HepG2 (cell line): ENCODE results near the gene TSHZ2. TPM values are rescaled to one million over a fixed set of nuclear protein-coding genes. Genes with fewer than 3 reads are reported as not detected.

Experiments
- ATAC-seq: fragments of 200-7000 bp; cut with Tn5 transposase; 3 replicates; pipeline ENCODE4 v1.9.1; 2020; ENCODE audit warnings: mild to moderate bottlenecking, moderate library complexity
- BruUV-seq: library from RNA; stranded (reverse); fragments of 400-500 nt; replicated peaks from 2 replicates; lab custom pipeline; 2021; lab: Mats Ljungman, UMichigan
- CTCF ChIA-PET: fragments of 300-600 bp; formaldehyde crosslinking; extraction: SDS; loops from one replicate; lab custom pipeline; 2021; ENCODE audit warnings: low total read pairs, inconsistent platforms, low intra/inter-chr PET ratio; lab: Yijun Ruan, JAX
- POLR2A ChIA-PET: fragments of 350-600 bp; sonication (Branson Sonifier 250); formaldehyde crosslinking; loops from one replicate; lab custom pipeline; 2020; ENCODE audit warnings: antibody characterized with exemption, inconsistent platforms; lab: Yijun Ruan, JAX
- DNase-seq: peaks from one replicate; pipeline ENCODE4 v3.0.0-alpha.2; 2015; ENCODE audit warnings: low spot score
- FAIRE-seq: peaks from 3 replicates; lab custom pipeline; 2011; peaks lifted over from hg19 to GRCh38; lab: Jason Lieb, UNC
- H2AFZ ChIP-seq: one replicate; pipeline ENCODE4 v1.6.1; 2011; ENCODE audit warnings: low read length, inconsistent platforms
- H3K27ac ChIP-seq: fragments of 300-600 bp; 3 replicates; pipeline ENCODE4 v1.8.0; 2011; ENCODE audit warnings: mixed run types, mild to moderate bottlenecking, mixed read lengths, low read length, inconsistent platforms; ENCODE audit not compliant: insufficient read depth; ENCODE audit errors: extremely low read length
- H3K27me3 ChIP-seq, 2 experiments: fragments of 200-600 bp in 1 of 2; 2 replicates in 1 of 2; 3 replicates in 1 of 2; pipeline versions ENCODE4 v1.6.0 to v1.8.0; 2011; ENCODE audit warnings: low read length in 2 of 2, mild to moderate bottlenecking in 2 of 2, moderate library complexity in 2 of 2, inconsistent platforms in 1 of 2; ENCODE audit not compliant: insufficient read depth in 2 of 2, control insufficient read depth in 1 of 2
- H3K36me3 ChIP-seq, 2 experiments: fragments of 200-600 bp in 1 of 2; replicated peaks in 1 of 2; 2 replicates in 1 of 2; 3 replicates in 1 of 2; pipeline versions ENCODE4 v1.5.1 to v1.8.0; 2011; ENCODE audit warnings: low read length in 2 of 2, inconsistent platforms in 1 of 2; ENCODE audit not compliant: insufficient read depth in 2 of 2, control insufficient read depth in 1 of 2
- H3K4me1 ChIP-seq: 2 replicates; pipeline ENCODE4 v1.5.1; 2012; ENCODE audit warnings: low read length, inconsistent platforms; ENCODE audit not compliant: insufficient read depth
- H3K4me2 ChIP-seq: 2 replicates; pipeline ENCODE4 v1.6.0; 2011; ENCODE audit warnings: low read depth, low read length, inconsistent platforms
- H3K4me3 ChIP-seq, 3 experiments: fragments of 200-600 bp in 1 of 3; sonication (generic), shearing (Covaris generic) in 1 of 3; replicated peaks in 1 of 3; 2 replicates each; pipeline ENCODE4 v1.5.1; 2011 to 2016; ENCODE audit warnings: low read length in 3 of 3, inconsistent platforms in 2 of 3, low read depth in 2 of 3, mild to moderate bottlenecking in 2 of 3, control low read depth in 1 of 3, mixed read lengths in 1 of 3; ENCODE audit not compliant: insufficient read depth in 1 of 3
- H3K79me2 ChIP-seq: one replicate; pipeline ENCODE4 v1.6.1; 2011; ENCODE audit warnings: low read length, inconsistent platforms; ENCODE audit not compliant: insufficient read depth
- H3K9ac ChIP-seq: 2 replicates; pipeline ENCODE4 v1.6.0; 2011; ENCODE audit warnings: mild to moderate bottlenecking, low read depth, low read length, inconsistent platforms; ENCODE audit not compliant: insufficient read depth
- H3K9me3 ChIP-seq: 2 replicates; pipeline ENCODE4 v1.5.1; 2012; ENCODE audit warnings: mild to moderate bottlenecking, low read length
- H4K20me1 ChIP-seq: 2 replicates; pipeline ENCODE4 v1.6.0; 2011; ENCODE audit warnings: inconsistent platforms, mild to moderate bottlenecking, low read length, moderate library complexity; ENCODE audit not compliant: insufficient read depth
- AGO2 ChIP-seq: fragments of 200-400 bp; formaldehyde crosslinking; optimal IDR thresholded peaks from 2 replicates; pipeline ENCODE3; 2017; ENCODE audit warnings: mild to moderate bottlenecking, low read depth, low read length, moderate library complexity
- ATF6 ChIP-seq: sonication (generic); formaldehyde crosslinking; conservative IDR thresholded peaks from 2 replicates; pipeline ENCODE4 v1.4.0; 2020; ENCODE audit warnings: missing genetic modification reagents
- FOXK2 ChIP-seq: fragments of 450-650 bp; IDR thresholded peaks from 2 replicates; pipeline ENCODE4 v1.6.1; 2016
- GTF3A ChIP-seq: sonication (generic); formaldehyde crosslinking; conservative IDR thresholded peaks from 2 replicates; pipeline ENCODE4 v1.4.0; 2020; ENCODE audit warnings: mild to moderate bottlenecking, missing genetic modification reagents
- KDM3A ChIP-seq: IDR thresholded peaks from 2 replicates; pipeline ENCODE4 v1.6.1; 2018; ENCODE audit warnings: low read depth, missing compliant biosample characterization
- SOX6 ChIP-seq, 2 experiments: fragments of 450-650 bp in 1 of 2; sonication (generic) in 1 of 2; formaldehyde crosslinking in 1 of 2; IDR thresholded peaks; 2 replicates each; pipeline versions ENCODE4 v1.4.0 to v1.6.1; 2017 to 2020; ENCODE audit warnings: antibody characterized with exemption in 1 of 2, mild to moderate bottlenecking in 1 of 2, missing genetic modification reagents in 1 of 2
- ZBTB1 ChIP-seq: sonication (generic); formaldehyde crosslinking; IDR thresholded peaks from 2 replicates; pipeline ENCODE4 v1.4.0; 2020; ENCODE audit warnings: missing genetic modification reagents, borderline replicate concordance
- ZNF124 ChIP-seq: sonication (generic); formaldehyde crosslinking; IDR thresholded peaks from 2 replicates; pipeline ENCODE4 v1.4.0; 2020; ENCODE audit warnings: missing genetic modification reagents
- ZNF446 ChIP-seq: sonication (generic); formaldehyde crosslinking; IDR thresholded peaks from 2 replicates; pipeline ENCODE4 v1.5.0; 2020; ENCODE audit warnings: mild to moderate bottlenecking, missing genetic modification reagents
- ZNF468 ChIP-seq: sonication (generic); formaldehyde crosslinking; IDR thresholded peaks from 2 replicates; pipeline ENCODE4 v1.8.0; 2022; ENCODE audit warnings: mild to moderate bottlenecking, moderate library complexity, missing genetic modification reagents
- ZNF543 ChIP-seq: sonication (generic); formaldehyde crosslinking; IDR thresholded peaks from 2 replicates; pipeline ENCODE4 v1.4.0; 2020; ENCODE audit warnings: mild to moderate bottlenecking, missing genetic modification reagents
- ZNF850 ChIP-seq: sonication (generic); formaldehyde crosslinking; conservative IDR thresholded peaks from 2 replicates; pipeline ENCODE4 v1.9.0; 2021; ENCODE audit warnings: mild to moderate bottlenecking, missing genetic modification reagents
- WGBS: methylation state at CpG from one replicate; pipeline ENCODE4 v1.1.6; 2017; ENCODE audit warnings: low lambda C conversion rate; 5-methylcytosine and 5-hydroxymethylcytosine counted together
- in situ Hi-C: cut with HindIII; loops from 2 replicates; pipeline ENCODE4 v1.10.0; 2017; ENCODE audit warnings: low pct_unique_long_range_greater_than_20kb; ENCODE audit not compliant: extremely low pct_ligation_motif_present
- intact Hi-C: fragments of 100-400 bp; cut with micrococcal nuclease; formaldehyde crosslinking; loops from one replicate; pipeline ENCODE4 v1.10.0; 2022; ENCODE audit not compliant: unreplicated experiment
- polyA plus RNA-seq, 8 experiments: library from polyadenylated mRNA; depleted of rRNA in 3 of 8; stranded (reverse) in 7 of 8; unstranded in 1 of 8; fragments of >200 nt; fragmentation: Illumina TruSeq in 4 of 8; extraction: Trizol in 4 of 8; gene quantifications; 2 replicates each; pipeline versions ENCODE4 v1.2.1 to v1.2.3, GENCODE V29; 2011 to 2016; ENCODE audit warnings: low read depth in 4 of 8, missing spikeins in 1 of 8, mixed read lengths in 1 of 8; ENCODE audit not compliant: insufficient read depth in 1 of 8
- total RNA-seq, 5 experiments: library from RNA; depleted of rRNA; stranded (reverse); fragments of >200 nt; fragmentation: Illumina TruSeq; extraction: Trizol; gene quantifications; 2 replicates each; pipeline ENCODE4 v1.2.3, GENCODE V29; 2016; ENCODE audit warnings: low read depth in 1 of 5

TSHZ2 gene
- total and polyA plus RNA-seq, 2 of the 13 experiments (the other 11 are each of a cell fraction or from before 2014, with no cell fraction given): 0.01 TPM; not detected in 1

DNA sequence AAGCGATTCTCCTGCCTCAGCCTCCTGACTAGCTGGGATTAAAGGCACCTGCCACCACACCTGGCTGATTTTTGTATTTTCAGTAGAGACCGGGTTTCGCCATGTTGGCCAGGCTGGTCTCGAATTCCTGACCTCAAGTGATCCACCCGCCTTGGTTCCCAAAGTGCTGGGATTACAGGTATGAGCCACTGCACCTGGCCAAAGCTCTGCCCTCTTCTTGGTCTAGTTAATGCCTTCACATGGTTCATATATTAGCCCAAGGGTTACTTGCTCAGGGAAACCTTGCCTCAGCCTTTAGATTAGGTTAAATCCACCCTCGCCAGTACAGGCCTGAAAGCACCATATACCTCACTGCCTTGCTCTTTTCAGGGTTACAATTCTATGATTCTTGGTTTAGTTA is 26.1 kb downstream of the TSHZ2 start:
- no peak for TF ChIP-seq ZNF543
- no peak for TF ChIP-seq FOXK2
- TF ChIP-seq KDM3A (CRISPR knock-in tag): no peak
- no peak for TF ChIP-seq GTF3A
- no peak for TF ChIP-seq ZNF468 (CRISPR knock-in tag)
- TF ChIP-seq SOX6 (IDR thresholded peaks at IDR 0.05): no peak
- TF ChIP-seq SOX6 (CRISPR knock-in tag; IDR thresholded peaks at IDR 0.05): no peak
- no peak for TF ChIP-seq ATF6
- no peak for TF ChIP-seq ZNF446
- TF ChIP-seq ZNF124 (CRISPR knock-in tag): no peak
- TF ChIP-seq ZBTB1 (CRISPR knock-in tag): no peak
- no peak for TF ChIP-seq AGO2
- TF ChIP-seq ZNF850 (CRISPR knock-in tag): no peak
- Histone ChIP-seq H3K4me2 (no peak overlapping the region), H3K79me2 (no peaks in the 10 kb centered on the region), H3K4me1 (no peaks in the 10 kb centered on the region), H3K4me3 (no peak overlapping the region), H3K9ac (no peak overlapping the region), H2AFZ (no peak overlapping the region), H3K36me3 (no peaks in the 10 kb centered on the region), H3K9me3 (no peaks in the 10 kb centered on the region), H3K27me3 (no peaks in the 10 kb centered on the region), H4K20me1 (no peaks in the 10 kb centered on the region), H3K27ac (no peak overlapping the region)
- intact Hi-C loops: no loop called here
- in situ Hi-C loops: no loop called here
- FAIRE-seq (no peak), ATAC-seq (no peak), DNase-seq (no peak)
- WGBS: 37% methylated on average over 6 of the region's 6 CpGs
- ChIA-PET POLR2A (no interaction called here), CTCF (no interaction called here)
- no TSS peak for BruUV-seq
